ENCODE data around the gene USH2A.

The USH2A gene

DNA sequence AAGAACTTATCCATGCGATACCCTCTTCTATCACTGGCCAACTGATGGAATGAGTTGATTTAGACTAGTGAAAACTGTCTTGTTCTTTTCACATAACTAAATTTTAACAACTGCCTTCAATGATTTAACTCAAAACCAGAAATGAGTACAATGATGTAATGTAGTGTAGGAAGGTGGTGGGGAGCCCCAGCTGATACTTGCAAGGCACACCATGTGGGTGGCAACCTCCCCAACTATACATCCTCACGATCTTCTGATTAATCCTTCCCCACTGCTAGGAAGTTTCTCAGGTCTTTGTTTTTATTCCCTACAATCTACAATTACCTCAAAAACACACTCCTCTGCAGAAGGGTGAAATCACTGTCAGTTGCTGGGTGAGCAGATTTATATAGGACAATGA, 755.5 kb downstream of the USH2A start:
- DNase-seq: no peak

DNA sequence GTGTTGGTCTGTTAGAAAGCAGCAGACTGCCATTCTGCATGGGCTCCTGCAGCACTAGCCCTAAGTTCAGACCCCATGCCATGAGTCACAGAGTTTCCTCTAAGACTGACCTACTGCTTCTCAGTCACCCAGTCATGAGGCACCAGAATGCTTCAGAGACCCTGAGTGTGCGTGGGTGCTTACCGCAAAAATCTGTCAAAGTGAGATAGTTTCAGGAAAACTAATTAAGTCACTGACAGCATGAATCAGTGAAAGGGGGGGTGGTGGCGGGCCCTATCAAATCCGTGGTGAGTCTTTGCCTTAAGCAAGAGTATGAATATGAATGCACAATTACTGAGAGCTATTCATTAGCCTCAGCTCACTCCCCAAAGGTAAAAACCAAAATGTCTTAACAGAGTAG, 758.0 kb downstream of the USH2A start:
- DNase-seq: peak; percentile 36

DNA sequence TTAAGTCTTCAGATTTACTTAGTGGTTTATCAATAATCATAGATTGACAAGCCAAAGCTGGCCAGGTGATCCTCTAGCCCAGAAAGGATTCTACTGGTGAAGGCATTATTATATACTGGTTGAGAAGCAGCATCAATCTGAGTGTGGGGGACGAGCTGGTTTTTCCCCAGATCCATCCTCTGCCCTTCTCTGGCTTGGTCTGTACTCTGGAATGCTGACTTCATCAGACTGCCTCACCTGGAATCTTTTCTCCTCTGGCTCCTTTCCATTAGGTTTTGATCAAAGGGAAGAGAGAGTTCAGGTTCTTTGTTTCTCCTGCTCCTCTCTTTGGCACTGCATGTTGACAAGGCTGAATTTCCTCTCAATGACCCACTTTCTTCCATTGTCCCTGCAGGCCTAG, 762.2 kb downstream of the USH2A start:
- no peak for DNase-seq

DNA sequence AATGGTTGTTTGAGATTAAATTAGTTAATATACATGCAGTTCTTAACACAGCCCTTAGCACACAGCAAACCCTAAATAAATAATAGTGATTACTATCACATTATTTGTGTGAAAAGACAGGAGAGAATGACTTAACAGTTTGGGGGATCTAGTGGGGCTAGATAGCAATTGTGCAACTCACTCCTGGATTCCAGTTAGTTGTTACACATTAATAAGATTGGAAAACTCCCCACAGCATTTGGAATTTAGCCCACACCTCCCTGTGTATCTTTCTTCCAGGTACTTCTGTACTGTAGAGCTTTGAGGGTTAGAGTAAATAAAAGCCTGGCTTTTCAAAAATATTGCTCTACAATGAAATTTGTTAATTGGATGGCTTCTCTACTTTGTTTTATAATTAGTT, 763.0 kb downstream of the USH2A start:
- DNase-seq: no peak

DNA sequence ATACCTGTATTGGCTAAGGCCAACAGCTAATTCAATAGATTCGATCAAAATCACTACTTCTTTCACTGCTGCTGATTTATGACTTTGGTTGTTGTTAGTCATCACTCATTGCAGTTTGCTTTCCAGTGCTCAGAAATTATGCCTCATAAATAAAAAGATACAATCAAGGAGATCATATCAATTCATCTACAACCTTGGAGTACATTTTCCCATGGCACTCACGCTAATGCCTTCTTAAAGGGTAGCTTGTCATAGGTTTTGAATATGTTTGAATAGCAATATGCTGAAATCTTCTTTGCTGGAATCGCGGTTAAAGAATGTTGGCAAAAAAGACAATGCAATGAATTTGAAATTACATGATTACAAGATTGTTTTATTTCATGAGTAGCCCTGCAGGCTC, 766.2 kb downstream of the USH2A start:
- no peak for DNase-seq

DNA sequence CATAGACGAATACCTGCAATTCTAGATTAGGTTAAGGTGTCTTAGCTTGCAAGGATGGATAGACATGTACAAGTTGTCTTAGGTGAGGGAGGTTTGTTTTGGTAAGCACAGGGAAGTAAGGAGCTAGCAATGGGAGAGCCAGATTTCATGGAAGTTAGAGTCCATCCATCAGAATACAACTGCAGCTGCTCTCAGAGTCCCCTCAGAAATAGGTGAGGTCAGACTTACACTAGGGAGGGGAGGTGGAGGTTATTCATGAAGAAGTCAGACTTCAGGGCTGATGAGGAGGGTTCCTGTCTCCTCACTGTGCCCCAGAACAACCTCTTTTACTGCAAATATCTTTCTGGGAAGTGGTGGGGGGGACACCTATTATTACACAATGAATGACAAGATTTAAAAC, 770.9 kb downstream of the USH2A start:
- no peak for DNase-seq

DNA sequence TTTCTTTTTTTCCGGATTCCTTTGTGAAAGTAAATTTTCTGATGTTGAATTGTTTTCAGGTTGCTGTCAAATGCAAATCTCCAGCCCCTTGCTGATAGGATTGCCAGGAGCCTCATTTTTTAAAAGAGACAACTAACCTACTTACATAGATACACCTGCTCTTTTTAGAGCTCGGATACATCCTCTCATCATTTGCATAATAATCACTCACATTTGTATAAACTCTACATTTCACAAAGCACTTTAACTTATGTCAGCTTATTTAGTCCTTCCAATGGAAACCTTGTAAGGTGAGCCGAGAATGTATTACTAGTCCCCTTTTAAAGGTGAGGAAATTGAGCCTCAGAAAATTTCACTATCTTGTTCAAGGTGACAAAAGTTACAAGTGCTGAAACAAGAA, 771.4 kb downstream of the USH2A start:
- no peak for DNase-seq

DNA sequence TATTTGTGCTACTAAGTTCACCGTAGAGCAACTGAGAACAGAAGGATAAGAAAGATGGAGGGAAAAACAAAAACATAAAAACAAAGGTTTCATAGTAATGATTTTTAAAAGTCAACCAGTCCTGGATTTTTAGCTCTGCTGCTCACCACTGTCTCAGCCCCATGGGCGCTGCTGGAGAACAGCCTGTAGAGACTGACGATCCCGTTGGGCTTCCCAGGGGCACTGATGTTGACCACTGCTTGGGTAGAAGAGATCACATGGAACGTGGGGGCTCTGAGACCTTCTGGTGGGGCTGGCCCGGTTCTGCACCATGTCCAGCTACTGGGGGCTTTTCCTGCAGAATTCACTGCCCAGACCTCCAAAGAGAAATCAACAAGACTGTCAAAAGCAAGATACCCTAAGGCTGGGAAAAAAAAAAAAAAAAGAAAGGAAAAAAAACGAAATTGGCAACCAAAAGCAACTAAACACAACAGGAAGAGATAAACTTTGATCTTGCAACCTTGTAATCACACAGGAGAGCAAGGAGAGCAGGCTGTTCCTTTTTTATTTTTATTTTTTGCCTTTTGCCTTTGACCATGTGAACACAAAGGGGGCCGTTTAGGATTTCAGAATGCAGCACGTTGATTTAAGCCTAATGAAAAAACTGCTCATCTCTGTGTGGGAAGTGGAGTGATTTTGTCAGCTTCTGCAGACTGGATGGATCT, 772.6 kb downstream of the USH2A start:
- DNase-seq: no peak

DNA sequence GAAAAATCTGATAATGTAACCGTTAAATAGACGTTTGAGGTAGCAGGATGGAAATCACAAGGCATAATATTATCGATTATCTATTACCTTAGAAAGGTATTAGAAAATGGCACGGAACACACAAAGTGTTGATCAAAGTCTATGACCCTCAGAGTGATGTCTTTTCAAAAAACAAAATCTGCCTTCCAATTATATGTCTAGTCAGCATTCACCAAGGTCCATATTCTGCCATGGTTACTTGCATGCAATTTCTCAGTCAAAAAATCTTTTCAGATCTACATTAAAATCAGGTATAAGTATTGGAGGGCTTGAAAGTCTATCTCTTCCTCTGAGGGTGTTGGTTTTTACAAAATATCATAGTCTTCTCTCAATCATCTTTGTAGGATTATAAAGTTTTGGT, 774.3 kb downstream of the USH2A start:
- DNase-seq: no peak

DNA sequence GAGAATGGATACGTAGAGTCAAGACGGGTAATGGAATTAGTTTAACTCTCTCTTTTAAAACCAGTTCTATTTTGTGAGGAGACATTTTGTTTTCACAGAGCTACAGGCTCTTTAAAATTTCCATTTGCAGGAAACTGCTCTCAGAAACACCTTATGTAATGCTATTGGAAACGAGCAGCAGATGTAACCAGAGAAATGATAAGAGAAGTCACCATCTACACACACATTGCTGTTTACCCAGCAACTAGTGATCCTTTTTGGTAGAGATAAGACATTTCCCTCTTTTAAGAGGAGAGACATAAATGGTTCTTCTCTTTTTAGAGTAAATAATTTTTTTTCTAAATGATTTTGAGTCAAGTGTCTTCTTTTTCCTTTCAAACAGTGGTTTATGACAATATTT, 775.5 kb downstream of the USH2A start:
- DNase-seq: no peak

DNA sequence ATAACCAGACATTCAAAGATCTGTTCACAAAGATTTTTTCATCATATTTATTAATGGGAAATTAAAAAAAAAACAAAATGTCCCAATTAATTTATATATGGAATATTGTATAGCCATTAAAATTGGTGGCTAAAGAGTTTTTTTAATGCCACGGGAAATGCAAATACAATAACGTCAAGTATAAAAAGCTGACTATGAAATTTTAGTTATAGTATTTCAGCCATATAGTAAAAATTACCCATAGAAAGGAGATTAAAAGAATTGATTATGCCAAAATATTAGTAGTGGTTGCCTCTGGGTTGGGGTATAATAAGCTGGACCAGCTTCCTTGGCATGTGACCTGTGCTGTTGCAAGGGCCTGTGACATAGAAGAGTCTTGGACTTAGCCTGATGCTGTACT, 777.4 kb downstream of the USH2A start:
- no peak for DNase-seq

DNA sequence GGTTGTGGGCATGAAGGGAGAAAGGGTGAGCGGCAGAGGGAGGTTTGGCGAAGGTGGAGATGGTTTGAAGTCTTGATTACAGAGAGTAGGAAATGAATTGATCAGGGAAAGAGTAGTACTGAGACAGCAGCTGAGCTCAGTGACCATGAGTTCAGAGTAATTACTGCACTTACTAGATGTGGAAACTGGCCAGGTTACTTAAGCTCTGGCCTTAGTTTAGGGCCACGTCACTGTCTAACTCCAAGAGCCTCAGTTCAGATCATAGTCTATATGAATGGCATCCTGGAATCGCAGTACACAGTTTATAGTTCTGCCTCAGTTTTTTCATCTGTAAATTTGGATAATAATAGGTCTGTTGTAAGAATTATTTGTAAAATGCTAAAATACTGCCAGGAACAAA, 778.1 kb downstream of the USH2A start:
- no peak for DNase-seq

DNA sequence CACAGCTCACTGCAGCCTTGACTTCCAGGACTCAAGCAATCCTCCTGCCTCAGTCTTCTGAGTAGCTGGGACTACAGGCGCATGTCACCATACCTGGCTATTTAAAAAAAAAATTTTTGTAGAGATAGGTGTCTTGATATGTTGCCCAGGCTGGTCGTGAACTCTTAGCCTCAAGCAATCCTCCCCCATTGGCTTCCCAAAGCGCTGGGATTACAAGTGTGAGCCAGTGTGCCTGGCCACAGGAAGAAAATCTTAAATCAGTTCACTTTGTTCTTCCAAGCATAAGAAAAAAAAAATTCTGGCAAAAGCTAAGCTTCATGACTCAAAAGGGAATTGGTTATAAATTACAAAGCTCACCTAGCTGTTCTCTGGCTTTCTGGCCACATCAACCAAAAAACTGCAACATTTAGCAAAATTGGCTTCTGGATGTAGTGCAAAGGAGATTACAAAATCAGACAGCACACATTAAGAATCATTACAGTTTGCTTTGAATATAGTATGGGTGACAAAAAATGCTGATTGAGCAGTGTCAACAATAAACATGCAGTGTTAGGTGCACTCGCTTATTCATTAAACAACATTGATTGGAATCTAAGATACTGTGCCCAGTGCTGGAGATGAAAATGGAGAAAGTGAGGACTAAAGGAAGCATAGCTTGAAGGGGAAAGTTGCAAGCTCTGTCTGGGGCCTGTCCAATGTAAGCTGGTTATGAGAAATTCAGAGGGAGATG, 779.5 kb downstream of the USH2A start:
- no peak for DNase-seq

DNA sequence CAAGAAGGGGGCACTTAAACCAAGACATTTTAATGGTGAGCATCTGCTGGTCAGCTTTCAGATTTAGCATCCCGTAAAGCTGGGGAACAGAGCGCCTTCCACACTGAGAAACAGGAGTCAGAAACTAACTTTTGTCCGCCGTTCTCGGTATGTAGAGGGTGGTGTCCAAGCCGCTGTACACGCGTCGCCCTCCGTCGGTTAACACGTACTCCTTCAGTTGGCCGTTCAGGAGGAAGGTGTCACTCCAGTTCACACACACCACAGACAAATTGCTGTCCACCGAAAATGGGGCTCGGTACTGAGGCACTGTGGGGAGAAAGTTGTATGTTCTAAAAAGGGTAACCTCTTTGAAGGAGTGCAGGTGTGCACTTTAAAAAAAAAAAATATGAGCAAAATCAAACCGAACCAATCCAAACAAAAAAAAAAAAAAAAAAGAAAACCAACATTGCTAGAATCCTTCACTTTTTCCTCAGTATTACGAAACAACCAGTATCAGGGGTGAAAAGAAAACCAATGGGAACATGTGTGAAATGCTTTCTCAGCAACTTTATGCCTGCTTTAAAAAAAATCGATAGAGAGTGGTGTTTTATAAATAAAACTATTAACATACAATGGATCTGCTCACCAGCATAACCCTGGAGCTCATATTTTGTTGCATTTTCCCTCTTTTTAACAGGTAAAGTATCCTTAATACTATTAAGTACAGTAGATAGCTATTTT, 782.7 kb downstream of the USH2A start:
- DNase-seq: no peak

DNA sequence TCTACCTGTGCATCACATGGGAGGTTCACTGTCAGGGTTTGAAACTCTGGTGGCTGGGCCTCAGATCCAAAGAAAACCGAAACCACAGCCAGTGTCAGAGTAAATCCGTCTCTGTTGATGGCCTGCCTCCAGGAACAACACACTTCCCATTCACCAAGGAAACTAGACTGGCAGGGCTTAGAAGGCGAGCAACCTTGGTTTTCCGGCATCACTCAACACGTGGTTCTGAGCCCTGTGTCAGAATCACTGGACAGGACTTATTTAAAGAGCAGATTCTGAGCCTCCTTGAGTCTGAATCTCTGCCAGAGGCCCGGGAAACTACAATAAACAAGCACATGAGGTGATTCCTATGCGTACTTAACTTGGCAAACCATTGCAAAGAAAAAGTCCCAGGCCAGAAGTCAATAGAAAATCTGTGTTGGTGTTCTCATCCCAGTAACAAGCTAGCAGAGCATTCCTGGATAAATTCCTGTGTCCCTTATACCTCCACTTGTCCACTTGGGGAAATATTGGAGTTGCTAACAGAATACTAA, 786.1 kb downstream of the USH2A start:
- DNase-seq: no peak

DNA sequence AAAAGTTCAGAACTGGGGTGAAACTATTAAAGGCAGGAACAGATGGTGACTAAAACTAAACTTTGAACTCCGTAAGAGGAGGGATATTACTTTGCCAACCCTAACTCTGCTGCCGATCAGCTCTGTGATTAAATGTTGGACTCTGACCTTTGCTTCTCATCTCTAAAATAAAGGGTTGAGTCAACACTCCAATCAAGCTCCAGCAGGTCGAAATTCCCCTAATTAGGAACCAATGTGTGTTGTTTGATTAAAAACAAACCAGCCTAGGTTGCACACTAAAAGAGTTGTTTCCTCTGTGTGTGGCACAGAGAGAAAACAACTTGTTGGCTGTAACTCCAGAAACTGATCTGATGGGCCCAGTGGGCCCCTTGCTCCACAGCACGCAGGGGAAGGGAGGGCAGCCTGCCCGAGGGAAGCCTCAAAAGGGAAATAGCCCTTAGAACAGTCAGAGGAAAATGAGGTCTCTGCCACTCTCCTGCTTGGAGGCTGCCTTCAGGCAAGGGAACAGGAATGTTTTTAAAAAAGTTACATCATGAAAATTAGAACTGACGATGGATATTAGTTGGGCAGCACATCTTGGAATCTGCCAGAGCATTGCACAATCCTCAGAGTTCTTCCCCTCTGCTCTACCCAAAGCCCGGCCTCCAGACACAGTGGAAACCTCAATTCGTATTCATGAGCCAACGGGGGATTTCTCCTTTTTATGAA, 786.8 kb downstream of the USH2A start:
- no peak for DNase-seq

DNA sequence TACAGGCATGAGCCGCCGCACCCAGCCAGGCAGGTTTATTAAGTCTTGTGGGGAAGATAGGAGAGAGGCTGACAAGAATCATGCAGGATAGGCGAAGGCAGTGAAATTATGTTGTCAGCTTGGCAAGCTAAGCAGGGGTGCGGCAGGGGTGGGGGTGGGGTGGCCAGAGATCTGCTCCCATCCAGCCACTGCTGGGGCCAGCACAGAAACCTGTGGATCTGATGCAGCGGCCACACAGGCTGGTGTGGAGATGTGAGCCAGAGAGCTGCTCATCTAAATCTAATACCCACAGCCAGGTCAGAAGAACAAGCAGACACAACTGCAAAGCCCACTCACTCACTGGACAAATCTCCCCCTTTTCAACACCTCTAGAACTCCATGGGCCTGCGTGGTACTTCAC, 787.4 kb downstream of the USH2A start:
- no peak for DNase-seq

DNA sequence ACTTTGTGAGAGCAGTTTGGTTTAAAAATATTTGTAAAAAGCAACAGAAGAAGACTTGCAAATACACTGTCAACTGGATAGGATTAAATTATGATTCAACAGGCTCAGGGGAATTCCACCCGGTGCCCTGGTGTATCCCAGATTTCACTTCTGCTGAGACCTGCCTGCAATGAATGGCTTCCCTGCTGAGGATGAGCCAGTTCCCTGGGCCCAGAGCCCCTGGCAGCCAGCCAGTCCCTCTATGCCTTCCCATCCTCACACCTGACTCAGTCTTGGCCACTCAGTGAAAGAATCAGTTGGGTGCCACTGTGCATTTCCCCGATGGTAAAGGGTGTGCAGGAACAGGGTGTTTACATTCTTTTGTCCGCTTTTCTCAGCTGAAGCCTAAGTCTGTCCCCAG, 791.8 kb downstream of the USH2A start:
- no peak for DNase-seq

DNA sequence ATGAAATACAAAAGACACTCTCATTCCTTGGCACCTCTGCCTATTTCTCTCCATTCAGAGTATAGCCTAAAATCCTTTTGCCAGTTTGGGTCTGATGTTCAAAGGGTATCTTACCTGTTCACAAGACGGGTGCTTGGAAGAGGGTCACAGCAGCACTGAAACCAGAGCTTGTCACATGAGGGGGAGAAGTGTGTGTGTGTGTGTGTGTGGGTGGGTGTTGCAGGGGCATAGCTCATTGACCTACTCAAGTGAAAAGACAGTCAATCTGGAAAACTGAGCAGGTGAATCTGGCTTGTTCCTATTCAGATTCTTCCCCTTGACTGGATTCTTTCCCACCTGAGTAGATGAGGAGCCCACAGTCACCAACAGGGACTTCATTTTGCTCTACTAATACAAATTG, 792.2 kb downstream of the USH2A start:
- DNase-seq: no peak

DNA sequence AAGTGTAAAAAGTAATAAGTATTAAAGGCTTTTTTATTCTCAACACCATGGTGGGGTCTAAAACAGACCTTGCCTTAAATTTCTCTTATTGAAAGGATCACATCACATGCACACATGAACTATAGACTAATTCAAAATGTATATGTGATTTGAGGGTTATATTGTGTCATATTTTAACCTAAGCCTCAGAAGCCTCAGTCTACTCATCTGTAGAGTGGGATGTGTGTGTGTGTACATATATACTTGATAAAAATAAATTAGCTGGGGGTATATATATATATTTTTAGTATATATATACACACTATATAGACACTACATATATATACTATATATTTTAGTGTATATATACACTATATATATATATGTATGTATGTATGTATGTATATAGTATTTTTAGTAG, 797.3 kb downstream of the USH2A start:
- no peak for DNase-seq

DNA sequence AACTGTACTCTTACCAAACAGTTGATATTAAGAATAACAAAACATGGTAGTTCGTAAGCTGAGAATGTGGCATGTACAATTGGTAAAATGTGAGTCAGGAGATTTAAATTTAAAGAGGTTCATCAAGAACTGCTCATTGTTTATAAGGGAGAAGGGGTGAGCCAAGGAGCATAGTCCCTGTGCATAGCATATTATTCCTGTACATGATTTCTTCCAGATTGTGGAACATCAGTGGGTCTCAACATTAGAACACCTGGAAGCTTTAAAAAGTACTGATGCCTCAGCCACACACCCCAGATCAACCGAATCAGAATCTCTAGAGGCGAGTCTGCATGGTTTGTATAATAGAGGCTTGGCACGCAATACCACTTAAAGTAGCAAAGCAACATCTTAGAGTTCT, 800.1 kb downstream of the USH2A start:
- DNase-seq: no peak

DNA sequence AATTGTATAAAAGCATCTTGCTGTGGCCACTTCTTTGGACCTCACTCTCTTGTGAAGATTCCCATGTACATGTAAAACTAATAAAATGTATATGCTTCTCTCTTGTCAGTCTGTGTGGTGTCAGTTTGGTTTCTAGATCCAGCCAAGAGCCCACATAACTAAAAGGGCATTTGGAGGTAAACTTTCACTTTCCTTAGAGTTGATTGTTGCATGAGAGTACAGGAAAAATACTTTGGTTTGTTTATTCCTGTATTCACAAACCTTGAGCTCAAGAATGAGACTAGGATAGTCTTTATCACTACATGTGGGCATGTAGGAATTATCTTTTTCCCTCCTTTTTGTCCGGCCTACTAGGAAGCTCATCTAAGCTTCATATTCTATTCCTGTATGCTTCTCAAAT, 805.3 kb downstream of the USH2A start:
- DNase-seq: no peak

DNA sequence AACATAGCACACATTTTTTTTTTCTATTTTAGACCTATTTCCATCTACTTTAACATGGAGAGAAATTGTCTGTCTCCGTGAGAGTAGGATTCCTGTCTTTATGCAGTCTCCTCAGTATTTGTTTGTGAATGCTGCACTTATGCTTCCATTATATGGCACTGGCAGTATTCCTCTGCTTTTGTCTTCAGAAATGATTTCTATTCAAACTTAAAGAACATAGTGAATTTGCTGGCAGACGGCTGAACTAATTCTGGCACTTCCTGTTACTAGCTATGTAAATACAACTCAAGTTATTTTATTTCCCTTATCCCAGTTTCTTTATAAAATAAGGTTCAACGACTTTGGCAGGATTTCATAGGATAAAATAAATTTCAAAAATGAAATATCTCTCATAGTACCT, 810.9 kb downstream of the USH2A start:
- no peak for DNase-seq

All from activated CD4-positive, alpha-beta T cell treated with anti-CD3 and anti-CD28 coated beads for 48 hours (primary cell).